HCT116 (cell line): ENCODE data around the gene RNF8. TPM values are rescaled to one million over a fixed set of nuclear protein-coding genes. Genes with fewer than 3 reads are reported as not detected.

Experiments used
- ATAC-seq: fragments of 200-7000 bp; cut with Tn5 transposase; 2 replicates; pipeline ENCODE4 v1.9.1; 2020; ENCODE audit warnings: mild to moderate bottlenecking, moderate library complexity
- BruUV-seq: library from RNA; stranded (reverse); fragments of 400-500 nt; replicated peaks from 2 replicates; lab custom pipeline; 2021; lab: Mats Ljungman, UMichigan
- CTCF ChIA-PET: fragments of 300-600 bp; sonication (Branson Sonifier 250); formaldehyde crosslinking; loops from one replicate; lab custom pipeline; 2021; ENCODE audit warnings: antibody characterized with exemption; lab: Charles Lee
- POLR2A ChIA-PET: fragments of 300-600, 350-600 bp; sonication (Branson Sonifier 250); formaldehyde crosslinking; loops from one replicate; lab custom pipeline; 2021; ENCODE audit warnings: antibody characterized with exemption; lab: Charles Lee
- RAD21 ChIA-PET, 2 experiments: fragments of 300-600 bp; sonication (Branson Sonifier 250); formaldehyde crosslinking; loops; one replicate each; lab custom pipeline; 2023; ENCODE audit warnings: low total read pairs in 2 of 2; ENCODE audit not compliant: uncharacterized antibody in 2 of 2, unreplicated experiment in 2 of 2, low non-redundant PET in 1 of 2; lab: Charles Lee
- DNase-seq: peaks from one replicate; pipeline ENCODE4 v3.0.0-alpha.2; 2010; ENCODE audit warnings: low read depth, low spot score
- H2AFZ ChIP-seq: fragments of 200-600 bp; shearing (Covaris generic), sonication (generic); 2 replicates; pipeline ENCODE4 v1.6.1; 2017; ENCODE audit warnings: low read depth, mixed run types, mixed read lengths, antibody characterized with exemption, low read length; ENCODE audit not compliant: poor library complexity, severe bottlenecking
- H3K27ac ChIP-seq: 2 replicates; pipeline ENCODE4 v1.5.1; 2012; ENCODE audit warnings: low read depth, low read length
- H3K27me3 ChIP-seq: fragments of 200-600 bp; sonication (generic); 2 replicates; pipeline ENCODE4 v1.6.1; 2016; ENCODE audit warnings: mixed run types, low read length, mixed read lengths; ENCODE audit not compliant: insufficient read depth
- H3K36me3 ChIP-seq, 2 experiments: fragments of 200-500 bp in 1 of 2; fragments of 200-600 bp in 1 of 2; sonication (Bioruptor generic) in 1 of 2; sonication (generic) in 1 of 2; 2 replicates each; pipeline versions ENCODE4 v1.5.1 to v1.6.1; 2014 to 2016; ENCODE audit warnings: low read length in 2 of 2, inconsistent platforms in 1 of 2, mixed read lengths in 1 of 2, mixed run types in 1 of 2; ENCODE audit not compliant: insufficient read depth in 2 of 2, control insufficient read depth in 1 of 2
- H3K4me1 ChIP-seq, 2 experiments: fragments of 200-600 bp in 1 of 2; sonication (generic) in 1 of 2; 2 replicates each; pipeline versions ENCODE4 v1.5.1 to v1.6.1; 2012 to 2017; ENCODE audit warnings: low read length in 2 of 2, inconsistent platforms in 1 of 2, mild to moderate bottlenecking in 1 of 2, mixed read lengths in 1 of 2, mixed run types in 1 of 2, moderate library complexity in 1 of 2; ENCODE audit not compliant: insufficient read depth in 2 of 2, control insufficient read depth in 1 of 2
- H3K4me2 ChIP-seq: fragments of 200-600 bp; sonication (generic); 2 replicates; pipeline ENCODE4 v1.6.1; 2017; ENCODE audit warnings: mixed run types, low read length, mixed read lengths
- H3K4me3 ChIP-seq, 2 experiments: fragments of 200-600 bp in 1 of 2; sonication (generic) in 1 of 2; replicated peaks in 1 of 2; 2 replicates each; pipeline ENCODE4 v1.5.1; 2011 to 2016; ENCODE audit warnings: low read length in 2 of 2, control low read depth in 1 of 2, low read depth in 1 of 2, mild to moderate bottlenecking in 1 of 2, mixed read lengths in 1 of 2, mixed run types in 1 of 2
- H3K79me2 ChIP-seq: fragments of 200-600 bp; sonication (generic); 2 replicates; pipeline ENCODE4 v1.6.1; 2017; ENCODE audit warnings: mild to moderate bottlenecking, mixed run types, low read length, moderate library complexity, mixed read lengths; ENCODE audit not compliant: insufficient read depth
- H3K9ac ChIP-seq: fragments of 200-600 bp; sonication (generic); 2 replicates; pipeline ENCODE4 v1.6.1; 2016; ENCODE audit warnings: low read length, mixed read lengths
- H3K9me2 ChIP-seq: fragments of 200-600 bp; sonication (generic), shearing (Covaris generic); 2 replicates; pipeline ENCODE4 v1.6.1; 2017; ENCODE audit warnings: mixed run types, mild to moderate bottlenecking, moderate library complexity; ENCODE audit not compliant: insufficient read depth
- H3K9me3 ChIP-seq, 2 experiments: fragments of 200-500 bp in 1 of 2; fragments of 200-600 bp in 1 of 2; sonication (Bioruptor generic) in 1 of 2; sonication (generic) in 1 of 2; 2 replicates each; pipeline ENCODE4 v1.6.1; 2014 to 2017; ENCODE audit warnings: low read length in 2 of 2, mixed read lengths in 2 of 2, inconsistent platforms in 1 of 2, low read depth in 1 of 2, mild to moderate bottlenecking in 1 of 2, mixed run types in 1 of 2, moderate library complexity in 1 of 2; ENCODE audit not compliant: control insufficient read depth in 1 of 2, insufficient read depth in 1 of 2
- H4K20me1 ChIP-seq: fragments of 200-600 bp; sonication (generic), shearing (Covaris generic); 2 replicates; pipeline ENCODE4 v1.6.1; 2017; ENCODE audit warnings: mixed run types, mild to moderate bottlenecking, moderate library complexity; ENCODE audit not compliant: insufficient read depth
- EGR1 ChIP-seq: IDR thresholded peaks from 2 replicates; pipeline ENCODE4 v1.6.1; 2012; ENCODE audit warnings: low read depth
- ELF1 ChIP-seq: IDR thresholded peaks from 2 replicates; pipeline ENCODE4 v1.6.1; 2012; ENCODE audit warnings: low read depth, borderline replicate concordance
- EZH2 ChIP-seq: fragments of 200-600 bp; sonication (generic); IDR thresholded peaks from 2 replicates; pipeline ENCODE4 v1.6.1; 2017; ENCODE audit warnings: antibody characterized with exemption, mixed run types
- EZH2phosphoT487 ChIP-seq: fragments of 200-600 bp; IDR thresholded peaks from 2 replicates; pipeline ENCODE4 v1.6.1; 2018; ENCODE audit warnings: antibody characterized with exemption, borderline replicate concordance
- FOSL1 ChIP-seq: IDR thresholded peaks from 2 replicates; pipeline ENCODE4 v1.6.1; 2012; ENCODE audit warnings: low read depth
- JUND ChIP-seq: IDR thresholded peaks from 2 replicates; pipeline ENCODE4 v1.6.1; 2012
- POLR2A ChIP-seq: IDR thresholded peaks from 2 replicates; pipeline ENCODE4 v1.7.0; 2011; ENCODE audit warnings: borderline replicate concordance; ENCODE audit not compliant: insufficient read depth, insufficient read length; ENCODE audit errors: extremely low read depth
- POLR2AphosphoS5 ChIP-seq: IDR thresholded peaks from 2 replicates; pipeline ENCODE4 v1.6.1; 2011; ENCODE audit warnings: mild to moderate bottlenecking, low read depth, low read length, moderate library complexity
- SIN3A ChIP-seq: IDR thresholded peaks from 2 replicates; pipeline ENCODE4 v1.6.1; 2012; ENCODE audit warnings: low read depth
- SP1 ChIP-seq: IDR thresholded peaks from 2 replicates; pipeline ENCODE4 v1.6.1; 2012; ENCODE audit warnings: low read depth
- SRF ChIP-seq: IDR thresholded peaks from 2 replicates; pipeline ENCODE4 v1.6.1; 2012; ENCODE audit warnings: low read depth
- YY1 ChIP-seq: IDR thresholded peaks from 2 replicates; pipeline ENCODE4 v1.6.1; 2011; ENCODE audit warnings: low read length, low read depth, moderate library complexity, mild to moderate bottlenecking; ENCODE audit not compliant: insufficient replicate concordance; ENCODE audit errors: extremely low read depth
- ZFX ChIP-seq: fragments of 450-650 bp; IDR thresholded peaks from 2 replicates; pipeline ENCODE4 v1.6.1; 2017
- intact Hi-C: fragments of 100-400 bp; cut with micrococcal nuclease; formaldehyde crosslinking; loops from 2 replicates; pipeline ENCODE4 v1.10.0; 2022
- total RNA-seq: library from RNA; stranded (reverse); gene quantifications from one replicate; pipeline ENCODE4 v1.2.1, GENCODE V29; 2021; ENCODE audit not compliant: unreplicated experiment
- TF ChIP-seq, protein P1 (sequence below): IDR thresholded peaks from 2 replicates; pipeline ENCODE4 v1.6.1; 2012
- TF ChIP-seq, protein P2 (sequence below): IDR thresholded peaks from 2 replicates; pipeline ENCODE4 v1.6.1; 2012; ENCODE audit warnings: low read depth
- TF ChIP-seq, protein P3 (sequence below), 3 experiments: fragments of 200-600 bp in 1 of 3; sonication (generic) in 1 of 3; IDR thresholded peaks in 2 of 3; conservative IDR thresholded peaks in 1 of 3; 2 replicates each; pipeline ENCODE4 v1.5.1; 2012 to 2017; ENCODE audit warnings: low read depth in 2 of 3, low read length in 2 of 3, antibody characterized with exemption in 1 of 3, borderline replicate concordance in 1 of 3, control low read depth in 1 of 3, mild to moderate bottlenecking in 1 of 3, mixed read lengths in 1 of 3, mixed run types in 1 of 3, moderate library complexity in 1 of 3; ENCODE audit not compliant: insufficient read depth in 1 of 3

The RNF8 gene
- total RNA-seq, 1 experiment from 2014 or later = 28.0 TPM

DNA sequence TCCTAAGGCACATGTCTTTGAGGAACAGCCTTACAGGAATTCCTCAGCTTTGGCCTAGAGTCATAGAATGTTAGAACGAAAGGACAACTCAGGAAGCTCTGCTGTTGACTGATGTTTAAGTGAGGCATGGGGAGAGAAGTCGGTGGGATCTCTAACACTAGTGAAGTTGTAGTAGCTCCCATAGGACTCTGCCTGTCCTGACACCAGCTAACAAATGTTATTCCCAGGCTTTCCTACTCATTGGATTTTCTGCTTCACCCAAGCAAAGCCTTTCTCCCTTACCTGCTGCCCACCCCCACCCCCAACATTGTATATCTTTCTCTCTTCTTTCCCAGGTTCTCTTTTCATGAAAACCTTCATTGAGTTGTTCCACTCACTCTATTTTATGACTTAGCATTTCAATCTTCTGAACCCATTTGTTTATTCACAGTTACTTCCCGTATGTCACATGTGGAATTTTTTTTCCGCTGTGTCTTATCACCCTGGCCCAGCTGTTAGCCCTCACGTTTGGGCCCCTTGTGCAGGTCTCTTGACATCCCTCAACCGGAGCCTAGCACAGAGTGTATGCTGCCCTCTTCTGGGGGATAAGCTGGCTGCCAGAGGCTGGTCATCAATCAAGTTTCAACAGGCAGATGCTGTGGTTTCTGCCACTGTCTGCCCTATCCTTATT is 39.2 kb upstream of the RNF8 start (continued):
- TF ChIP-seq SP1 (no peak), FOSL1 (no peak)
- TF ChIP-seq, protein P1, sequence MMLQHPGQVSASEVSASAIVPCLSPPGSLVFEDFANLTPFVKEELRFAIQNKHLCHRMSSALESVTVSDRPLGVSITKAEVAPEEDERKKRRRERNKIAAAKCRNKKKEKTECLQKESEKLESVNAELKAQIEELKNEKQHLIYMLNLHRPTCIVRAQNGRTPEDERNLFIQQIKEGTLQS = no peak

DNA sequence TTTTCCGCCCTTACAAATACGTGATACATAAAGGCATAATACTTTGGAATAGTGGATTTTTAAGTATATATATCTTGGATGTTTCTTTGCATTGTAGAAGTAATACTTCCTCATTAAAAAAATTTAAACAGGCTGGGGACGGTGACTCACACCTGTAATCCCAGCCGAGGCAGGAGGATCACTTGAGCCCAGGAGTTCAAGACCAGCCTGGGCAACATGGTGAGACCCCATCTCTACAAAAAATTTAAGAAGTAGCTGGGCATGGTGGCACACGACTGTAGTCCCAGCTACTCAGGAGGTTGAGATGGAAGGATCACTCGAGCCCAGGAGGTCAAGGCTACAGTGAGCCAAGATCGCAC is 38.6 kb upstream of the RNF8 start:
- ChIA-PET CTCF (interaction anchor here (1.1 to 2.5 kb wide), 5 partner anchors 9 to 297 kb away, joined by 3 to 12 read pairs (median 5); no protein-coding TSS in a partner anchor), POLR2A (no interaction called here), RAD21 (no interaction called here)
- intact Hi-C loops = no loop called here
- Histone ChIP-seq H4K20me1 (no peaks in the 10 kb centered on the region), H3K9me2 (no peaks in the 10 kb centered on the region), H3K9ac (no peak overlapping the region), H3K79me2 (no peaks in the 10 kb centered on the region)
- BruUV-seq = no TSS peak
- TF ChIP-seq SIN3A (no peak), YY1 (no peak), ELF1 (no peak), POLR2AphosphoS5 (no peak), SRF (no peak), EZH2 (no peak), EGR1 (no peak), EZH2phosphoT487 (no peak), POLR2A (no peak), ZFX (no peak), JUND (no peak)
- TF ChIP-seq, protein P2, sequence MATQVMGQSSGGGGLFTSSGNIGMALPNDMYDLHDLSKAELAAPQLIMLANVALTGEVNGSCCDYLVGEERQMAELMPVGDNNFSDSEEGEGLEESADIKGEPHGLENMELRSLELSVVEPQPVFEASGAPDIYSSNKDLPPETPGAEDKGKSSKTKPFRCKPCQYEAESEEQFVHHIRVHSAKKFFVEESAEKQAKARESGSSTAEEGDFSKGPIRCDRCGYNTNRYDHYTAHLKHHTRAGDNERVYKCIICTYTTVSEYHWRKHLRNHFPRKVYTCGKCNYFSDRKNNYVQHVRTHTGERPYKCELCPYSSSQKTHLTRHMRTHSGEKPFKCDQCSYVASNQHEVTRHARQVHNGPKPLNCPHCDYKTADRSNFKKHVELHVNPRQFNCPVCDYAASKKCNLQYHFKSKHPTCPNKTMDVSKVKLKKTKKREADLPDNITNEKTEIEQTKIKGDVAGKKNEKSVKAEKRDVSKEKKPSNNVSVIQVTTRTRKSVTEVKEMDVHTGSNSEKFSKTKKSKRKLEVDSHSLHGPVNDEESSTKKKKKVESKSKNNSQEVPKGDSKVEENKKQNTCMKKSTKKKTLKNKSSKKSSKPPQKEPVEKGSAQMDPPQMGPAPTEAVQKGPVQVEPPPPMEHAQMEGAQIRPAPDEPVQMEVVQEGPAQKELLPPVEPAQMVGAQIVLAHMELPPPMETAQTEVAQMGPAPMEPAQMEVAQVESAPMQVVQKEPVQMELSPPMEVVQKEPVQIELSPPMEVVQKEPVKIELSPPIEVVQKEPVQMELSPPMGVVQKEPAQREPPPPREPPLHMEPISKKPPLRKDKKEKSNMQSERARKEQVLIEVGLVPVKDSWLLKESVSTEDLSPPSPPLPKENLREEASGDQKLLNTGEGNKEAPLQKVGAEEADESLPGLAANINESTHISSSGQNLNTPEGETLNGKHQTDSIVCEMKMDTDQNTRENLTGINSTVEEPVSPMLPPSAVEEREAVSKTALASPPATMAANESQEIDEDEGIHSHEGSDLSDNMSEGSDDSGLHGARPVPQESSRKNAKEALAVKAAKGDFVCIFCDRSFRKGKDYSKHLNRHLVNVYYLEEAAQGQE = no peak
- TF ChIP-seq, protein P1 = no peak
- TF ChIP-seq, protein P3, sequence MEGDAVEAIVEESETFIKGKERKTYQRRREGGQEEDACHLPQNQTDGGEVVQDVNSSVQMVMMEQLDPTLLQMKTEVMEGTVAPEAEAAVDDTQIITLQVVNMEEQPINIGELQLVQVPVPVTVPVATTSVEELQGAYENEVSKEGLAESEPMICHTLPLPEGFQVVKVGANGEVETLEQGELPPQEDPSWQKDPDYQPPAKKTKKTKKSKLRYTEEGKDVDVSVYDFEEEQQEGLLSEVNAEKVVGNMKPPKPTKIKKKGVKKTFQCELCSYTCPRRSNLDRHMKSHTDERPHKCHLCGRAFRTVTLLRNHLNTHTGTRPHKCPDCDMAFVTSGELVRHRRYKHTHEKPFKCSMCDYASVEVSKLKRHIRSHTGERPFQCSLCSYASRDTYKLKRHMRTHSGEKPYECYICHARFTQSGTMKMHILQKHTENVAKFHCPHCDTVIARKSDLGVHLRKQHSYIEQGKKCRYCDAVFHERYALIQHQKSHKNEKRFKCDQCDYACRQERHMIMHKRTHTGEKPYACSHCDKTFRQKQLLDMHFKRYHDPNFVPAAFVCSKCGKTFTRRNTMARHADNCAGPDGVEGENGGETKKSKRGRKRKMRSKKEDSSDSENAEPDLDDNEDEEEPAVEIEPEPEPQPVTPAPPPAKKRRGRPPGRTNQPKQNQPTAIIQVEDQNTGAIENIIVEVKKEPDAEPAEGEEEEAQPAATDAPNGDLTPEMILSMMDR (IDR thresholded peaks at IDR 0.05 in 2 of 3, conservative IDR thresholded peaks at IDR 0.05 in 1 of 3; ENCODE audit: borderline replicate concordance in 1 of 3, insufficient read depth in 1 of 3, low read depth in 2 of 3, low read length in 2 of 3) = no peak
- TF ChIP-seq, all 23 proteins: peak for 0
- no peak overlapping the region for H3K4me3 ChIP-seq
- no peak overlapping the region for H3K4me2 ChIP-seq
- DNase-seq = no peak
- H3K36me3 ChIP-seq = peaks cover 16 to 20% of the 10 kb centered on the region in 2 experiments; a peak in 3 of 4 replicates
- H3K27me3 ChIP-seq = no peaks in the 10 kb centered on the region
- peak; percentile 52 for ATAC-seq
- no peak overlapping the region for H2AFZ ChIP-seq
- no peaks in the 10 kb centered on the region for H3K4me1 ChIP-seq
- no peaks in the 10 kb centered on the region for H3K9me3 ChIP-seq
- no peak overlapping the region for H3K27ac ChIP-seq
